WTC11 (cell line): Measurements from ENCODE around the gene PRXL2A. TPM values are rescaled to one million over a fixed set of nuclear protein-coding genes. Genes with fewer than 3 reads are reported as not detected.

Experiments used
- ATAC-seq: fragments of 200-7000 bp; cut with Tn5 transposase; 2 replicates; pipeline ENCODE4 v1.10.0; 2021; ENCODE audit warnings: mild to moderate bottlenecking, moderate library complexity
- CTCF ChIA-PET: fragments of 300-600 bp; sonication (Branson Sonifier 250); formaldehyde crosslinking; loops from one replicate; lab custom pipeline; 2021; ENCODE audit warnings: antibody characterized with exemption; lab: Charles Lee
- POLR2A ChIA-PET: fragments of 350-600 bp; sonication (Branson Sonifier 250); formaldehyde crosslinking; loops from one replicate; lab custom pipeline; 2021; ENCODE audit warnings: antibody characterized with exemption; lab: Charles Lee
- DNase-seq: peaks from one replicate; pipeline ENCODE4 v3.0.0; 2021; ENCODE audit warnings: low spot score
- H3K27ac Mint-ChIP-seq: 2 replicates; pipeline ENCODE4 v1.8.0; 2021; ENCODE audit warnings: mixed read lengths
- H3K27me3 Mint-ChIP-seq: 2 replicates; pipeline ENCODE4 v1.8.0; 2021; ENCODE audit warnings: low read depth, mild to moderate bottlenecking, moderate library complexity, mixed read lengths
- H3K36me3 Mint-ChIP-seq: 2 replicates; pipeline ENCODE4 v1.8.0; 2021; ENCODE audit warnings: mixed read lengths
- H3K4me1 Mint-ChIP-seq: 2 replicates; pipeline ENCODE4 v1.8.0; 2022; ENCODE audit warnings: mixed read lengths
- H3K4me3 Mint-ChIP-seq: 2 replicates; pipeline ENCODE4 v1.8.0; 2021; ENCODE audit warnings: mild to moderate bottlenecking, moderate library complexity, mixed read lengths
- H3K9me3 Mint-ChIP-seq: 2 replicates; pipeline ENCODE4 v1.8.0; 2021; ENCODE audit warnings: mixed read lengths
- CBFB ChIP-seq: sonication (generic); formaldehyde crosslinking; IDR thresholded peaks from 2 replicates; pipeline ENCODE4 v1.8.1; 2022; ENCODE audit warnings: mild to moderate bottlenecking, low read depth, missing genetic modification reagents
- E2F4 ChIP-seq: sonication (generic); formaldehyde crosslinking; IDR thresholded peaks from 2 replicates; pipeline ENCODE4 v1.8.1; 2022; ENCODE audit warnings: low read depth, mild to moderate bottlenecking, moderate library complexity, missing genetic modification reagents, borderline replicate concordance
- FOXK1 ChIP-seq: sonication (generic); formaldehyde crosslinking; IDR thresholded peaks from 2 replicates; pipeline ENCODE4 v1.8.0; 2022; ENCODE audit warnings: mild to moderate bottlenecking, moderate library complexity, missing genetic modification reagents
- FOXP4 ChIP-seq: sonication (generic); formaldehyde crosslinking; IDR thresholded peaks from 2 replicates; pipeline ENCODE4 v1.8.0; 2022; ENCODE audit warnings: mild to moderate bottlenecking, missing genetic modification reagents
- GRHL2 ChIP-seq: fragments of 250-450 bp; sonication (Bioruptor Pico); IDR thresholded peaks from 2 replicates; pipeline ENCODE4 v1.8.0; 2022; ENCODE audit warnings: mild to moderate bottlenecking, moderate library complexity; ENCODE audit not compliant: insufficient replicate concordance, severe bottlenecking
- MAX ChIP-seq: sonication (generic); formaldehyde crosslinking; IDR thresholded peaks from 2 replicates; pipeline ENCODE4 v1.8.0; 2022; ENCODE audit warnings: mild to moderate bottlenecking, missing genetic modification reagents
- OVOL2 ChIP-seq: fragments of 250-450 bp; sonication (Bioruptor Pico); IDR thresholded peaks from 2 replicates; pipeline ENCODE4 v1.9.0; 2021; ENCODE audit warnings: mild to moderate bottlenecking, borderline replicate concordance
- STAT6 ChIP-seq: sonication (generic); formaldehyde crosslinking; conservative IDR thresholded peaks from 2 replicates; pipeline ENCODE4 v1.8.1; 2023; ENCODE audit warnings: mild to moderate bottlenecking, low read depth, missing genetic modification reagents, moderate library complexity
- TP53 ChIP-seq: sonication (generic); formaldehyde crosslinking; IDR thresholded peaks from 2 replicates; pipeline ENCODE4 v1.8.1; 2023; ENCODE audit warnings: mild to moderate bottlenecking, missing genetic modification reagents
- USF2 ChIP-seq: sonication (generic); formaldehyde crosslinking; IDR thresholded peaks from 2 replicates; pipeline ENCODE4 v1.8.1; 2023; ENCODE audit warnings: mild to moderate bottlenecking, missing genetic modification reagents, moderate library complexity
- ZBTB21 ChIP-seq: sonication (generic); formaldehyde crosslinking; IDR thresholded peaks from 2 replicates; pipeline ENCODE4 v1.8.1; 2023; ENCODE audit warnings: mild to moderate bottlenecking, missing genetic modification reagents, borderline replicate concordance
- ZNF281 ChIP-seq: sonication (generic); formaldehyde crosslinking; IDR thresholded peaks from 2 replicates; pipeline ENCODE4 v1.8.0; 2023; ENCODE audit warnings: mild to moderate bottlenecking, missing genetic modification reagents
- ZNF396 ChIP-seq: fragments of 250-450 bp; sonication (Bioruptor Pico); IDR thresholded peaks from 2 replicates; pipeline ENCODE4 v1.8.0; 2021; ENCODE audit warnings: mild to moderate bottlenecking, moderate library complexity, borderline replicate concordance
- ZNF671 ChIP-seq: fragments of 250-450 bp; sonication (Bioruptor Pico); IDR thresholded peaks from 2 replicates; pipeline ENCODE4 v1.8.0; 2021; ENCODE audit warnings: mild to moderate bottlenecking
- ZSCAN18 ChIP-seq: fragments of 250-450 bp; sonication (Bioruptor Pico); IDR thresholded peaks from 2 replicates; pipeline ENCODE4 v2.1.2; 2022; ENCODE audit warnings: mild to moderate bottlenecking, moderate library complexity
- total RNA-seq: library from RNA; stranded (reverse); gene quantifications from 3 replicates; pipeline ENCODE4 v1.2.3, GENCODE V29; 2021

Gene PRXL2A
- total RNA-seq, 1 experiment from 2014 or later: 46.6 TPM

GRCh38 chr10:80373502-80373901, 34.8 kb upstream of the PRXL2A start:
- ChIA-PET POLR2A (no interaction called here), CTCF (interaction anchor here (1.4 kb wide), 1 partner anchor 132 kb away, joined by 3 read pairs; no protein-coding TSS in a partner anchor)
- DNase-seq (no peak), ATAC-seq (no peak)
- Mint-ChIP-seq H3K27me3 (no peaks in the 10 kb centered on the region), H3K4me1 (0 out of 2 replicates have a peak, but pooled peaks cover 3% of the 10 kb centered on the region), H3K27ac (no peak overlapping the region), H3K9me3 (peaks cover 10% of the 10 kb centered on the region), H3K4me3 (no peak overlapping the region), H3K36me3 (peaks cover 5% of the 10 kb centered on the region)
- TF ChIP-seq ZNF281 (CRISPR knock-in tag) (no peak), ZNF671 (no peak), MAX (CRISPR knock-in tag) (no peak), ZNF396 (CRISPR knock-in tag) (no peak), FOXK1 (CRISPR knock-in tag) (no peak), CBFB (no peak), E2F4 (CRISPR knock-in tag) (no peak), USF2 (CRISPR knock-in tag) (no peak), ZBTB21 (CRISPR knock-in tag) (no peak), FOXP4 (CRISPR knock-in tag) (no peak), TP53 (no peak), GRHL2 (CRISPR knock-in tag) (no peak), OVOL2 (no peak), ZSCAN18 (CRISPR knock-in tag) (no peak), STAT6 (CRISPR knock-in tag) (no peak)
